Neuron (in vitro differentiated cells): Measurements from ENCODE around the gene SH3PXD2B.
"Not testable (repeated sequence)": the region's sequence is repeated elsewhere in the genome, so short reads cannot be mapped to it uniquely, and the experiment has no call there.

Experiments
- H2AFZ ChIP-seq: one replicate; pipeline ENCODE4 v1.6.1; 2013; ENCODE audit warnings: low read depth, mild to moderate bottlenecking, inconsistent platforms, low read length, moderate library complexity
- H3K27me3 ChIP-seq: one replicate; pipeline ENCODE4 v1.6.1; 2013; ENCODE audit warnings: low read length; ENCODE audit not compliant: insufficient read depth
- H3K36me3 ChIP-seq: one replicate; pipeline ENCODE4 v1.6.1; 2013; ENCODE audit warnings: low read length; ENCODE audit not compliant: insufficient read depth
- H3K4me1 ChIP-seq: one replicate; pipeline ENCODE4 v1.6.1; 2013; ENCODE audit warnings: low read length; ENCODE audit not compliant: insufficient read depth
- H3K4me3 ChIP-seq: 2 replicates; pipeline ENCODE4 v1.5.1; 2013; ENCODE audit warnings: mild to moderate bottlenecking, low read length, moderate library complexity
- H3K9me3 ChIP-seq: one replicate; pipeline ENCODE4 v1.6.1; 2013; ENCODE audit warnings: low read length

SH3PXD2B gene

DNA sequence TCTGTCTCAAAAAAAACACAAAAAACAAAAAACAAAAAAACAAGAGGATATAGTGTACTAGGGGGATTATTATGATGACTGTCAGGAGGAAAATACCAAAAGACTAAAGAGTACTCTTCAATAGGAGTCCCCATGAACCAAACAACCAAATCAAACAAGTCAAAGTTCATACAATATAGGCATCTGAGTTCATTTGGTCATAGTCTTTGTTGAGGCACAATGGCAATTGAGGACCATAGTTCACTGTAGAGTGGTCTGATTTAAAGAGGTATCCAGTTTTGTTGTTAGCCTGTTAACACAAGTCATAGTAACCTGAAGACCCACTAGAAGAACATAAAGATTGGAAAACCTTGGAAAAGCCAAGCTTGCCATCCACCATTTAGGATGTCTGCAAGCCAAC is 159.5 kb downstream of the SH3PXD2B start:
- H2AFZ ChIP-seq: no peak overlapping the region

DNA sequence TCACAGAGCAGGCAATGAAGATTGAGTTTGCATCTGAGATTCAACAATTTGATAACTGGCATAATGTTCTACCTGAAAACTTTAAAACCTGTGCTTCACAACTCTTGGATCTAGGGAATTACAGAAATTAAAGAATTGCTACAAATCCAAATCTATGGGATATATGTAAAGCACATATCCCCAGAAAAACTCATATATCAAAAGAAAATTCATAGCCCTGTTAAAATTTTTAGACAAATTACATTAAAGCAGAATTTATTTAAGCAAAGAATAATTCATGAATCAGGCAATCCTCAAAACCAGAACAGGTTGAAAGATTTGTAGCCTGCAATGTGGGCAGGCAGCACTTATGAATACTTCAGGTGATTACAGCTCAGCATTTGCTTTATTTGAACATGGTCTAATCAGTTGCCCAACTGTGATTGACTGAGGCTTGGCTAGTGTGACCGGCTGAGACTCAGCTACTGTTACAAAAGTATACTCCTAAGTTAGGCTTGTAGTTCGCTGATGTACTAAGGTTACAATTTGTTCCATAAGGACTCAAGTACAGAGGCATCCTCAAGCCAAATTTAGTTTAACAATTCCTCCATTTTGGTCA is 160.5 kb downstream of the SH3PXD2B start:
- H3K4me1 ChIP-seq: no peaks in the 10 kb centered on the region
- H2AFZ ChIP-seq: no peak overlapping the region
- H3K4me3 ChIP-seq: no peak overlapping the region
- no peaks in the 10 kb centered on the region for H3K9me3 ChIP-seq
- no peaks in the 10 kb centered on the region for H3K36me3 ChIP-seq
- H3K27me3 ChIP-seq: no peaks in the 10 kb centered on the region

More for the DNA sequence above, 159.5 kb downstream of the SH3PXD2B start:
- no peaks in the 10 kb centered on the region for H3K27me3 ChIP-seq
- H3K4me1 ChIP-seq: no peaks in the 10 kb centered on the region
- H3K4me3 ChIP-seq: no peak overlapping the region
- H3K9me3 ChIP-seq: no peaks in the 10 kb centered on the region
- H3K36me3 ChIP-seq: no peaks in the 10 kb centered on the region

DNA sequence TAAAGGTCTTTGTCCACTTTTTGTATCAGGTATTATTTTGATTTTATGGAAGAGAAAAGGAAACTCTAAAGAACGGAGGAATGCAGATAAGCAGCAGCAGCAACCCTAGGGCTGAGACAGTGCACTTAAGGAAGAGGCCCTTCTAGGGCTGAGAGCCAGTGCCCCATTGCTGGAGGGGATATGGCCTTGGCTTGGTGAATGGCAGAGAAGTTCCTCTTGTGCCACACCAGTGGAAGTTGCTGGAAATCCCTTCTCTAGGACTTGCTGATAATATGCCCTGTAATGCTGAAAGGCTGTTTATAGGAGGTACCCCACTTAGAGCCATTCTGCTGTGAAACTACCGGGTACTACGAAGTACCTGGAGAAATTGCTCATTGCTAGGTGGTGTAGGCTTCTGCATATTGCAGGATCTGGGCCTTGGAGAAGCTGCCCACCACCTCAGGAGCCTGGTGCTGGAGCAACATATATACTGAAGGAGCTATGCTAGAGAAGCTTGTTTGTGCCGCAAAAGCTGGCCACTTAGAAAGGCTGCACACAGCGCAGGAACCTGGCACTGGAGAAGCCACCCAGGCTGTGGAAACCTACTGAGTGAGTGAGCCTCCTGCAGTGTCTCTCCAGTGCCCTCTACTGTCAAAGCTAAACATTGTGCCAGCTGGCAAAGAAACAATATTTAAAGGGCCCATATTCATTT is 161.1 kb downstream of the SH3PXD2B start:
- Histone ChIP-seq H3K4me1 (no peaks in the 10 kb centered on the region), H3K27me3 (no peaks in the 10 kb centered on the region), H2AFZ (no peak overlapping the region), H3K4me3 (no peak overlapping the region), H3K36me3 (no peaks in the 10 kb centered on the region), H3K9me3 (no peaks in the 10 kb centered on the region)

DNA sequence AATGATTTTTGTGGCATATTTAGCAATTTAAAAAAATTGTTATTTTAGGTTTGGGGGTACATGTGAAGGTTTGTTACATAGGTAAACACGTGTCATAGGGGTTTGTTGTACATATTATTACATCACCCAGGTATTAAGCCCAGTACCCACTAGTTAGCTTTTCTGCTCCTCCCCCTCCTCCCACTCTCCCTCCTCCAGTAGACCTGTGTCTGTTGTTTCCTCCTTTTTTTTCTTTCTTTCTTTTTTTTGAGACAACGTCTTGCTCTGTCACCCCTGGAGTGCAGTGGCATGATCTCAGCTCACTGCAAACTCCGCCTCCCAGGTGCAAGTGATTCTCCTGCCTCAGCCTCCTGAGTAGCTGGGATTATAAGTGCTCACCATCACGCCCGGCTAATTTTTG is 162.5 kb downstream of the SH3PXD2B start:
- H3K9me3 ChIP-seq, H3K27me3 ChIP-seq, H3K36me3 ChIP-seq, H2AFZ ChIP-seq, H3K4me3 ChIP-seq, H3K4me1 ChIP-seq: not testable (repeated sequence)

DNA sequence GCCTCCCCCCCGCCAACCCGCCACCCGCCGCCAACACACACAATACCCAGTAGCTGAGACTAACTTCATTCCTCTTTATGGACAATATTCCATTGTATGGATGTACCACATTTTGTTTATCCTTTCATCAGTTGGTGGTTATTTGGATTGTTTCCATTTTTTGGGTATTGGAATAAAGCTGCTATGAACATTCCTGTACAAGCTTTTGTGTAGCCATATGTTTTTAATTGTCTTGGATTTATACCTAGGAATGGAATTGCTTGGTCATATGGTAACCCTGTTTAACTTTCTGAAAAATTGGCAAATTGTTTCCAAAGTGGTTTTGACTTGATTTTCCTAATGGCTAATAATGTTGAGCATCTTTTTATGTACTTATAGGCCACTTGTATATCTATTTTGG is 165.9 kb downstream of the SH3PXD2B start:
- Histone ChIP-seq H3K27me3 (no peaks in the 10 kb centered on the region), H3K4me1 (peaks cover 8% of the 10 kb centered on the region), H2AFZ (no peak overlapping the region), H3K4me3 (no peak overlapping the region), H3K9me3 (no peaks in the 10 kb centered on the region), H3K36me3 (no peaks in the 10 kb centered on the region)

DNA sequence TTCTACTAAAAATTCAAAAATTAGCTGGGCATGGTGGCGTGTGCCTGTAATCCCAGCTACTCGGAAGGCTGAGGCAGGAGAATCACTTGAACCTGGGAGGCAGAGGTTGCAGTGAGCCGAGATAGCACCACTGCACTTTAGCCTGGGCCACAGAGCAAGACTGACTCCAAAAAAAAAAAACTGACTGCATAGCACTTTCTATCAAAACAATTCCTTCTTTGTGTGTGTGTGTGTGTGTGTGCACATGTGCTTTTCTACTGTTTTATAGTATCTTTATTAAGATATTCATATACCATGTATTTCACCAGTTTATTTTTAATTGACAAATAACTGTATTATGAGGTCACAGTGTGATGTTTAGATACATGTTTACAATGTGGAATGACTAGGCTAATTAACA is 167.2 kb downstream of the SH3PXD2B start:
- H3K4me3 ChIP-seq, H2AFZ ChIP-seq, H3K4me1 ChIP-seq, H3K36me3 ChIP-seq, H3K9me3 ChIP-seq, H3K27me3 ChIP-seq: not testable (repeated sequence)

DNA sequence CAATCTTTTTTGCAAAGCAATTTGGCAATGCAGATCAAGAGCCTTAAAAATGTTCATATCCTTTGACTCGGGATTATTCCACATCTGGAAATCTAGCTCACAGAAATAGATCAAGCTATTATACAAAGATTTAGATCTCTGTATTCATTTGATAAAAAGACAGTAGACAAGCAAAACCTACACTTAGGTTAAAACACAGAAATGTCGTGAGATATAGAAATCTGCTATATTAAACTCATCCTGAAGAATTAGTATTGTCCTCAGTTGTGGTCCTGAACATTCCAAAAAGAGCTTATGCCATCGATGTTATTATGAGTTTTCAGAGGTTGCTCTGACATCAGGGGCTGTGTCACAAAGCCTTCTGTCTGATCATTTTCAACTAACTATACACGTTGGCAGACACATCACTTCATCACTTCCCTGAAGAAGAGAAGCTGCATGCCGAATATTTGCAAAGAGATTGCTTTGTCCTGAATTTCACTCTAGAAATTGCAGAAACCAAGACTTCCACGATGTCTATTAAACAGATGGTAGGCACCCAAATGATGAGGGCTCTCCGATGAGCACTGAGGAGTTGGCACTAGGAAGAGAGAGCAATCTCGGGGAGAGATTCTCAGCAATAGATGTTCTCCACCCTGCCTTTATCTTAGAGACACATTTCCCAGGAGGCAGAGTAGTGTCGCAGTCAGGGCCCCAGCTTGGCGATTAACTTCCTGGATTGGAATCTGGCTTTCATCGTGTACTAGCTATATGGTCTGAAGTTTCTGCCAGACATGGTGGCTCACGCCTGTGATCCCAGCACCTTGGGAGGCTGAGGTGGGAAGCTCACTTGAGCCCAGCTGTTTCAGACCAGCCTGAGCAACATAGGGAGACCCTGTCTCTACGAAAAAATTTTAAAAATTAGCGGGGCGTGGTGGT is 168.8 kb downstream of the SH3PXD2B start:
- Histone ChIP-seq H3K9me3 (no peaks in the 10 kb centered on the region), H3K4me1 (peaks cover 25% of the 10 kb centered on the region), H3K36me3 (no peaks in the 10 kb centered on the region), H3K27me3 (no peaks in the 10 kb centered on the region), H2AFZ (peak overlapping the region; percentile 93), H3K4me3 (no peak overlapping the region)

DNA sequence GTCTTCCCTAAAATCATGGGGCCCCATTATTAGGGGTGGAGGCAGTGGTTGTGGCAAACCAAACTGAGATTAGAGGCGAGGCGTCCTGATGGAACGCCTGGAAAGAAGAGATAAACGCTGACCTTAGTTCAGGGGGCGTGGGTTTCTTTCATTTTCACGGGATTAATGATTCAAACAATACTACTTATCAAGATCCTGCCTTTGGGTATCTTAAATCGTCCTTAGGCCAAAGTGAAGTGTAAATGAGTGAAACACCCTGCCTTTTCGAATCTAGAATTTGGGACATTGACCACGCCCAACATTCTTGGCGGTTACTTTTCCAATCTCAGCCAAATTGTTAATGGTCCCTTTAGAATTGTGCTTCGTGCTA is 169.7 kb downstream of the SH3PXD2B start:
- no peaks in the 10 kb centered on the region for H3K9me3 ChIP-seq

DNA sequence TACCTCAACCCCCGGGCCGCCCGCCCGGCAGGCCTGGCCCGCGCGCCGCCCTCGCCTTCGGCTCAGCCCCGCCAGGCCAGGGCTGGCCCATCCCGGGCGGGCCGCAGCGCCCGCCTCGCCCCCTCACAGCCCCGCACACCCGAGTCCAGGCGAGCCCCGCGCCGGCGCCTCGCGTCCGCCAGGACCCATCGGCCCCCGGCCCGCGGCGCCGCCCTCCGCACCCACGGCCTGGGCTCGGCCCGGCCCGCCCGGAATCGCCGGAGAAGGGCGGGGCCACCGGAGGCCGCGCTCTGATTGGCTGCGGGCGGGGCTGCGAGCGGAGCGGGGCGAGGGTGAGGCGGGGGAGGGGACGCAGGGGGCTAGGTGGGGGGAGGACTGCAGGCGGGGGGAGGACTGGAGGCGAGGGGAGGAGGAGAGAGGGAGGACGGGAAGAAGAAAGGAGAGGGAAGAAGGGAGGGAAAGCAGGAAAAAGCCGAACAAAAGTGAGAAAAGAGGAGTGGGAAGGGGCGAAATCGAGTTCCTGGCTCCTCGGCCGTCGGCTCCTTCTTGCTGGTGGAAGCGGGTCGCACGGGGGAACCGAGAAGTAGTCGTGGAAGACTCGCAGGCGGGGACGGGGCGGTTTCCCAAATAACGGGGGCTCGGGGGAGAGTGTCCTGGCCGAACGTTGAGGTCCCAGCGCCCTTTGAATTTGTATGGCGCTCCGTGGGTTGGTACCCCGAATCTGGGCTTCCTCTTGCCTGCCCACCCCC is 170.3 kb downstream of the SH3PXD2B start:
- peak overlapping the region; percentile 93 for H2AFZ ChIP-seq
- peaks cover 25% of the 10 kb centered on the region for H3K4me1 ChIP-seq
- H3K4me3 ChIP-seq: peak overlapping the region; percentile 80
- peaks cover under 1% of the 10 kb centered on the region for H3K36me3 ChIP-seq
- H3K27me3 ChIP-seq: no peaks in the 10 kb centered on the region
- no peaks in the 10 kb centered on the region for H3K9me3 ChIP-seq

More for the DNA sequence above, 169.7 kb downstream of the SH3PXD2B start:
- peak overlapping the region; percentile 80 for H3K4me3 ChIP-seq
- peaks cover 25% of the 10 kb centered on the region for H3K4me1 ChIP-seq
- no peaks in the 10 kb centered on the region for H3K36me3 ChIP-seq
- H2AFZ ChIP-seq: peak overlapping the region; percentile 93
- H3K27me3 ChIP-seq: no peaks in the 10 kb centered on the region

DNA sequence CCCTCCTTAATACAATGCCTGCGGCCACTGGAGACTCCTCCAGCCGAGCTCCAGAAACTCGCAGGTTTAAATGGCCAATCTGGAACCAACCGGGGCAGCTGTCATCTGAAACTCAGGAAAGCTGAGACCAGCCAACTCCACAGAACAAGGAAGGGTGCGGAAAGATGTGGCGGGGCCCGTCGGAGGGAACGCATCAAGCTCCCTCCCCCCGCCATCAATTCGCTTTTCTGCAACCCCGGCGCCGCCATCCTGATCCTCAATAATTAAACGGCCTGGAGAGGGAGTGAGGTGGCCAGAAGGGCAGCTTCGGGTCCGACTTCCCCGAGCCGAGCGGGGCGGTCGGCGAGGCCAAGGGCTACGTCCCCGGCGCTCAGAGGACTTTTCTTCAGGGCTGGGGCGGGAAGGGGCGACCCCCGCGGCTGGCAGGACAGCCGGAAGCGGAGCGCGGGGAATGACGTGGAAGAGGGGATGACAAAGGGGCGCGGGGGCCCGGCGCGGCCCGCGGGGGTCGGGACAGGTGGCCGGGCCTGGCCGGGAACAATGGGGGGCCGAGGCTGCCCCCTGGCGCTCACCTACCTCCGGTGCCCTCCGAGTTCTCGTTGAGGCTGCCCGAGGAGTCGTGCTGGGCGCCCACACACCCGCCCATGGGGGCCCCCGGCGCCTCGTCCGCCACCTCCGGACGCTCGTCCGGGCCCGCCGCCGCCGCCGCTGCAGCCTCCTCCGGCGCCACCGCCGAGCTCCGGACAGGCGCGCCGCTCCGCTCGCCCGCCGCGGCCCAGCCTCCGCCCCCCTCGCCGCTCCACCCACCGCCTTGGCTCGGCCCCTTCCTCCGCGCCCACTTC is 171.1 kb downstream of the SH3PXD2B start, which contains the start of gene UBTD2:
Gene UBTD2, minus strand, starts transcription at position 745 of the 842 bp plus-strand sequence. Its CDS starts 99 bp downstream, at position 646.
- H3K4me1 ChIP-seq: peaks cover 25% of the 10 kb centered on the region
- H2AFZ ChIP-seq: peak within 1 kb of the TSS; percentile 93
- no peaks in the 10 kb centered on the region for H3K27me3 ChIP-seq
- peak within 1 kb of the TSS; percentile 80 for H3K4me3 ChIP-seq
- H3K9me3 ChIP-seq: no peaks in the 10 kb centered on the region
- H3K36me3 ChIP-seq: peaks cover 3% of the 10 kb centered on the region

DNA sequence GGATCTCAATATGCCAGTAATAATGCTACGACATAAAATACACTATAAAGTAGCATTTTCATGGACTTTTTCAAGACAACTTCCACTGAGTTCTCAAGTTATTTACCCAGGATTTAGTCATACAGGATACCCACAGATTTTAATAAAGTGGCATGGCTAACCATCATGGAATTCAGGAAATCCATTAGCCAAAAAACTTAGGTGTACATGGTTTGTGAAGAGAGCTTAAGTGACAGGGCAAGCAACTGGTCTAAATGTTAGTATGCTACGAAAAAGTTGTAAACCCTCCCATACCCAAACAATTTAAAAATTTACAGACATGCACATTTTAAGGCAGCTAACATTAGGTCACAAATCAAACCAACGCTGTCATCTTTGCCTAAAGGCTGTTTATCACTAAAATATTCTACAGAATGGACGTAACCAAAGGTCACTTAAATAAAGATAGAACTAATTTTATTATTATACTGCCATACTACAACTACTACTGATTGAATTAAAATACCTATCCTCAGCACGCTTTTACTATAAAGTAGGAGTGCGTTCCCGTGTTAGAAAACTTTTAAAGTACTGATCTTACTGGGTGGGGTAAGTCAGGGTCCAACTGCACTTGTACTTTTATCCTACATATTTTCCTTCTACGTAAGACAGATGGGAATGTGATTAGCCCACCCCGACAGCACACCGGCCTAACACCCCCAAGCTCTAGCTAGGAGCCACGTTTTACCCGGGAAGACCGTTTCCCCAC is 171.9 kb downstream of the SH3PXD2B start:
- peak overlapping the region; percentile 80 for H3K4me3 ChIP-seq
- H3K4me1 ChIP-seq: peaks cover 25% of the 10 kb centered on the region
- peaks cover 8% of the 10 kb centered on the region for H3K36me3 ChIP-seq
- H3K27me3 ChIP-seq: no peaks in the 10 kb centered on the region
- H2AFZ ChIP-seq: peak overlapping the region; percentile 1
- H3K9me3 ChIP-seq: no peaks in the 10 kb centered on the region
